Measurements from ENCODE around the gene RNPEPL1.

GRCh38 chr2:240585101-240585500 is 16.8 kb downstream of the RNPEPL1 start:
- TF ChIP-seq CTCF (IDR thresholded peaks at IDR 0.05; ENCODE audit: insufficient read depth, low read depth, low read length) (no peak), EZH2 (IDR thresholded peaks at IDR 0.05; ENCODE audit: insufficient read depth, low read length) (no peak)
